Esophagus squamous epithelium (tissue), 4 donors: Measurements from ENCODE around the gene EPDR1.

Source experiments
- CTCF ChIP-seq, 6 experiments: fragments of 450-650 bp in 4 of 6; fragments of 200-600 bp in 2 of 6; sonication (generic) in 2 of 6; IDR thresholded peaks; one replicate each; pipeline ENCODE4 v1.5.1; 2016 to 2019; ENCODE audit warnings: antibody characterized with exemption in 6 of 6, mild to moderate bottlenecking in 4 of 6, moderate library complexity in 4 of 6
- POLR2A ChIP-seq, 4 donors: fragments of 450-650 bp; IDR thresholded peaks; one replicate each; pipeline ENCODE4 v1.6.1; 2017; ENCODE audit warnings: antibody characterized with exemption in 4 of 4, mild to moderate bottlenecking in 4 of 4, moderate library complexity in 3 of 4

- TF ChIP-seq CTCF (IDR thresholded peaks at IDR 0.05): no peak
- TF ChIP-seq POLR2A (IDR thresholded peaks at IDR 0.05): no peak
These were observed 18.4 kb upstream of the EPDR1 start for GRCh38 chr7:37901890-37902524.
